Amniotic stem cell (primary cell): ENCODE measurements around the gene PRDM16.

Source experiments
- DNase-seq: peaks from one replicate; lab custom pipeline; 2025; lab: John Stamatoyannopoulos, UW

The PRDM16 gene

GRCh38 chr1:3032371-3033039 is 36.5 kb upstream of the PRDM16 start:
- no peak for DNase-seq

GRCh38 chr1:3033040-3033789 is 35.8 kb upstream of the PRDM16 start:
- DNase-seq, result no peak

- no peak for DNase-seq
These were observed 35.3 kb upstream of the PRDM16 start for GRCh38 chr1:3033790-3034090.

- DNase-seq, result no peak
These were observed 34.8 kb upstream of the PRDM16 start for GRCh38 chr1:3034162-3034561.

GRCh38 chr1:3034728-3035562 is 34.1 kb upstream of the PRDM16 start:
- no peak for DNase-seq

GRCh38 chr1:3035563-3036446 is 33.2 kb upstream of the PRDM16 start:
- DNase-seq, result no peak

GRCh38 chr1:3036447-3037280 is 32.3 kb upstream of the PRDM16 start:
- no peak for DNase-seq

- DNase-seq, result no peak
These were observed 31.5 kb upstream of the PRDM16 start for GRCh38 chr1:3037281-3038040.

GRCh38 chr1:3038113-3038551 is 30.9 kb upstream of the PRDM16 start:
- DNase-seq, result no peak

- DNase-seq, result no peak
These were observed 30.3 kb upstream of the PRDM16 start for GRCh38 chr1:3038571-3039181.

- DNase-seq, result no peak
These were observed 29.0 kb upstream of the PRDM16 start for GRCh38 chr1:3040004-3040403.

- DNase-seq, result no peak
These were observed 26.5 kb upstream of the PRDM16 start for GRCh38 chr1:3042481-3042880.

- DNase-seq, result no peak
These were observed 19.8 kb upstream of the PRDM16 start for GRCh38 chr1:3049164-3049563.

- no peak for DNase-seq
These were observed 19.1 kb upstream of the PRDM16 start for GRCh38 chr1:3049905-3050304.

GRCh38 chr1:3050603-3051002 is 18.4 kb upstream of the PRDM16 start:
- no peak for DNase-seq

- no peak for DNase-seq
These were observed 17.4 kb upstream of the PRDM16 start for GRCh38 chr1:3051270-3052268.

- DNase-seq, result no peak
These were observed 16.5 kb upstream of the PRDM16 start for GRCh38 chr1:3052501-3052900.

GRCh38 chr1:3053366-3053980 is 15.5 kb upstream of the PRDM16 start:
- DNase-seq, result no peak
